Loucy (cell line): ENCODE data around the gene PSMB3.
A peak's percentile ranks its signal among the peaks of the same experiment; 100 is the strongest.

Source experiments
- H2AFZ ChIP-seq: fragments of 200-600 bp; sonication (generic); 2 replicates; pipeline ENCODE4 v1.6.0; 2016; ENCODE audit warnings: antibody characterized with exemption, mild to moderate bottlenecking, low read length, moderate library complexity
- H3F3A ChIP-seq: fragments of 200-600 bp; 2 replicates; pipeline ENCODE4 v1.6.0; 2016; ENCODE audit warnings: antibody characterized with exemption, low read depth, mild to moderate bottlenecking
- H3K27me3 ChIP-seq: fragments of 200-600 bp; sonication (generic); 2 replicates; pipeline ENCODE4 v1.6.1; 2014; ENCODE audit warnings: low read length, mild to moderate bottlenecking; ENCODE audit not compliant: insufficient read depth, poor library complexity, severe bottlenecking
- H3K36me3 ChIP-seq: fragments of 200-600 bp; sonication (generic); 2 replicates; pipeline ENCODE4 v1.6.1; 2016; ENCODE audit warnings: low read length; ENCODE audit not compliant: insufficient read depth
- H3K4me1 ChIP-seq: fragments of 200-600 bp; sonication (generic); 2 replicates; pipeline ENCODE4 v1.5.1; 2014; ENCODE audit warnings: low read length, mild to moderate bottlenecking; ENCODE audit not compliant: insufficient read depth, poor library complexity, severe bottlenecking
- H3K4me2 ChIP-seq: fragments of 200-600 bp; sonication (generic); 2 replicates; pipeline ENCODE4 v1.6.0; 2014; ENCODE audit warnings: antibody characterized with exemption, low read length, low read depth, mild to moderate bottlenecking; ENCODE audit not compliant: poor library complexity, severe bottlenecking
- H3K4me3 ChIP-seq: fragments of 200-600 bp; sonication (generic); 2 replicates; pipeline ENCODE4 v1.5.1; 2014; ENCODE audit warnings: low read length, mild to moderate bottlenecking, mixed read lengths; ENCODE audit not compliant: poor library complexity, severe bottlenecking
- H3K79me2 ChIP-seq: fragments of 200-600 bp; sonication (generic); 2 replicates; pipeline ENCODE4 v1.6.1; 2014; ENCODE audit warnings: low read length; ENCODE audit not compliant: insufficient read depth
- H3K9ac ChIP-seq: fragments of 200-600 bp; sonication (generic); 2 replicates; pipeline ENCODE4 v1.6.0; 2014; ENCODE audit warnings: mild to moderate bottlenecking, low read depth, low read length, moderate library complexity; ENCODE audit not compliant: poor library complexity, severe bottlenecking
- H3K9me2 ChIP-seq: fragments of 200-600 bp; sonication (generic); replicated peaks from 2 replicates; pipeline ENCODE4 v1.6.1; 2016; ENCODE audit warnings: low read depth, low read length, mixed read lengths
- H3K9me3 ChIP-seq: fragments of 200-600 bp; sonication (generic); 2 replicates; pipeline ENCODE4 v1.6.1; 2014; ENCODE audit warnings: mild to moderate bottlenecking, antibody characterized with exemption, low read length, low read depth; ENCODE audit not compliant: insufficient read depth
- H4K20me1 ChIP-seq: fragments of 200-600 bp; sonication (generic); 2 replicates; pipeline ENCODE4 v1.6.0; 2014; ENCODE audit warnings: antibody characterized with exemption, low read length, mild to moderate bottlenecking; ENCODE audit not compliant: insufficient read depth, poor library complexity, severe bottlenecking
- CTCF ChIP-seq: fragments of 200-600 bp; sonication (generic); conservative IDR thresholded peaks from 2 replicates; pipeline ENCODE4 v1.5.1; 2014; ENCODE audit warnings: mild to moderate bottlenecking, antibody characterized with exemption, low read length
- EZH2phosphoT487 ChIP-seq: fragments of 200-600 bp; IDR thresholded peaks from 2 replicates; pipeline ENCODE4 v1.6.1; 2018; ENCODE audit warnings: antibody characterized with exemption, mild to moderate bottlenecking, moderate library complexity, borderline replicate concordance

PSMB3 gene

GRCh38 chr17:38735161-38735997 lies 17.2 kb upstream of the PSMB3 start:
- Histone ChIP-seq H3K27me3 (no peaks in the 10 kb centered on the region), H3K36me3 (peaks cover 10% of the 10 kb centered on the region; the same call in 1 of the 2 replicates), H3K4me3 (no peak overlapping the region), H3K4me1 (peaks cover 14% of the 10 kb centered on the region), H4K20me1 (peaks cover 2% of the 10 kb centered on the region), H2AFZ (no peak overlapping the region), H3K4me2 (no peak overlapping the region), H3F3A (no peaks in the 10 kb centered on the region; the same call in 1 of the 2 replicates), H3K9me3 (no peaks in the 10 kb centered on the region), H3K9ac (no peak overlapping the region), H3K79me2 (peaks cover 8% of the 10 kb centered on the region; the same call in 1 of the 2 replicates), H3K9me2 (no peaks in the 10 kb centered on the region)
- TF ChIP-seq CTCF: peak; percentile 89
- TF ChIP-seq EZH2phosphoT487: no peak

GRCh38 chr17:38738007-38738662 lies 14.4 kb upstream of the PSMB3 start:
- no peak overlapping the region for H3K4me2 ChIP-seq
- no peaks in the 10 kb centered on the region; the same call in 1 of the 2 replicates for H3F3A ChIP-seq
- no peaks in the 10 kb centered on the region for H3K27me3 ChIP-seq
- peaks cover 2% of the 10 kb centered on the region for H4K20me1 ChIP-seq
- H3K9me2 ChIP-seq: no peaks in the 10 kb centered on the region
- H3K9ac ChIP-seq: no peak overlapping the region
- H3K4me1 ChIP-seq: peaks cover 17% of the 10 kb centered on the region
- H3K4me3 ChIP-seq: no peak overlapping the region
- peaks cover 10% of the 10 kb centered on the region; the same call in 1 of the 2 replicates for H3K36me3 ChIP-seq
- TF ChIP-seq CTCF: no peak
- no peak for TF ChIP-seq EZH2phosphoT487
- no peaks in the 10 kb centered on the region for H3K9me3 ChIP-seq
- H2AFZ ChIP-seq: no peak overlapping the region
- peaks cover 22% of the 10 kb centered on the region; the same call in 1 of the 2 replicates for H3K79me2 ChIP-seq

- Histone ChIP-seq H3K79me2 (peaks cover 27% of the 10 kb centered on the region; the same call in 1 of the 2 replicates), H3K9me2 (no peaks in the 10 kb centered on the region), H4K20me1 (peaks cover 2% of the 10 kb centered on the region), H3K4me3 (no peak overlapping the region), H3K9me3 (no peaks in the 10 kb centered on the region), H3F3A (no peaks in the 10 kb centered on the region; the same call in 1 of the 2 replicates), H3K36me3 (peaks cover 10% of the 10 kb centered on the region; the same call in 1 of the 2 replicates), H3K4me2 (no peak overlapping the region), H3K4me1 (peaks cover 22% of the 10 kb centered on the region), H3K9ac (no peak overlapping the region), H2AFZ (no peak overlapping the region), H3K27me3 (no peaks in the 10 kb centered on the region)
- TF ChIP-seq EZH2phosphoT487 (no peak), CTCF (no peak)
Observed at GRCh38 chr17:38738686-38739085, 13.9 kb upstream of the PSMB3 start.
